ENCODE measurements around the gene CHN2.

Gene CHN2

GRCh38 chr7:29311314-29311713 is 116.7 kb downstream of the CHN2 start:
- DNase-seq (ENCODE audit: low spot score) = no peak

- no peak for DNase-seq (ENCODE audit: low spot score)
Measured at GRCh38 chr7:29314148-29314547, 119.6 kb downstream of the CHN2 start.

GRCh38 chr7:29315122-29315891 is 120.7 kb downstream of the CHN2 start:
- no peak for DNase-seq (ENCODE audit: low spot score)

- no peak for DNase-seq (ENCODE audit: low spot score)
Measured at GRCh38 chr7:29315892-29316270, 121.3 kb downstream of the CHN2 start.

GRCh38 chr7:29316926-29317325 is 122.4 kb downstream of the CHN2 start:
- DNase-seq (ENCODE audit: low spot score) = no peak

- DNase-seq (ENCODE audit: low spot score) = no peak
Measured at GRCh38 chr7:29318853-29319718, 124.5 kb downstream of the CHN2 start.

- DNase-seq (ENCODE audit: low spot score) = no peak
Measured at GRCh38 chr7:29319719-29320521, 125.3 kb downstream of the CHN2 start.

- no peak for DNase-seq (ENCODE audit: low spot score)
Measured at GRCh38 chr7:29320577-29320976, 126.0 kb downstream of the CHN2 start.

- DNase-seq (ENCODE audit: low spot score) = no peak
Measured at GRCh38 chr7:29322023-29322712, 127.6 kb downstream of the CHN2 start.

- no peak for DNase-seq (ENCODE audit: low spot score)
Measured at GRCh38 chr7:29325476-29325875, 130.9 kb downstream of the CHN2 start.

GRCh38 chr7:29326864-29327263 is 132.3 kb downstream of the CHN2 start:
- DNase-seq (ENCODE audit: low spot score) = no peak

GRCh38 chr7:29327455-29327854 is 132.9 kb downstream of the CHN2 start:
- no peak for DNase-seq (ENCODE audit: low spot score)

GRCh38 chr7:29328045-29328444 is 133.5 kb downstream of the CHN2 start:
- DNase-seq (ENCODE audit: low spot score) = no peak

- DNase-seq (ENCODE audit: low spot score) = no peak
Measured at GRCh38 chr7:29328811-29329210, 134.2 kb downstream of the CHN2 start.

- DNase-seq (ENCODE audit: low spot score) = no peak
Measured at GRCh38 chr7:29329686-29330085, 135.1 kb downstream of the CHN2 start.

- no peak for DNase-seq (ENCODE audit: low spot score)
Measured at GRCh38 chr7:29330136-29330535, 135.6 kb downstream of the CHN2 start.

- DNase-seq (ENCODE audit: low spot score) = no peak
Measured at GRCh38 chr7:29331163-29331562, 136.6 kb downstream of the CHN2 start.

GRCh38 chr7:29332042-29332811 is 137.7 kb downstream of the CHN2 start:
- no peak for DNase-seq (ENCODE audit: low spot score)

- no peak for DNase-seq (ENCODE audit: low spot score)
Measured at GRCh38 chr7:29332875-29333855, 138.6 kb downstream of the CHN2 start.
